ENCODE results near the gene SVOPL.

Gene SVOPL

GRCh38 chr7:138603549-138604318 lies 97.4 kb downstream of the SVOPL start:
- no peak for DNase-seq

- DNase-seq, result no peak
Observed at GRCh38 chr7:138602451-138602850, 98.7 kb downstream of the SVOPL start.

- no peak for DNase-seq
Observed at GRCh38 chr7:138595454-138595853, 105.7 kb downstream of the SVOPL start.

GRCh38 chr7:138590154-138590553 lies 111.0 kb downstream of the SVOPL start:
- DNase-seq, result no peak

- DNase-seq, result no peak
Observed at GRCh38 chr7:138588986-138589385, 112.2 kb downstream of the SVOPL start.

GRCh38 chr7:138587485-138587884 lies 113.7 kb downstream of the SVOPL start:
- no peak for DNase-seq

GRCh38 chr7:138585283-138585993 lies 115.7 kb downstream of the SVOPL start:
- no peak for DNase-seq

GRCh38 chr7:138584696-138585095 lies 116.5 kb downstream of the SVOPL start:
- DNase-seq, result no peak

GRCh38 chr7:138584283-138584682 lies 116.9 kb downstream of the SVOPL start:
- no peak for DNase-seq

- DNase-seq, result no peak
Observed at GRCh38 chr7:138581065-138581464, 120.1 kb downstream of the SVOPL start.

- no peak for DNase-seq
Observed at GRCh38 chr7:138579671-138580070, 121.5 kb downstream of the SVOPL start.

- DNase-seq, result no peak
Observed at GRCh38 chr7:138579136-138579535, 122.0 kb downstream of the SVOPL start.

GRCh38 chr7:138575897-138576428 lies 125.2 kb downstream of the SVOPL start:
- no peak for DNase-seq

GRCh38 chr7:138573741-138574140 lies 127.4 kb downstream of the SVOPL start:
- DNase-seq, result no peak

GRCh38 chr7:138570715-138571114 lies 130.4 kb downstream of the SVOPL start:
- no peak for DNase-seq

- no peak for DNase-seq
Observed at GRCh38 chr7:138569418-138569817, 131.7 kb downstream of the SVOPL start.

- no peak for DNase-seq
Observed at GRCh38 chr7:138568655-138569054, 132.5 kb downstream of the SVOPL start.

- peak; percentile 3 for DNase-seq
Observed at GRCh38 chr7:138565451-138566114, 135.6 kb downstream of the SVOPL start.

GRCh38 chr7:138565071-138565450 lies 136.1 kb downstream of the SVOPL start:
- DNase-seq, result no peak

GRCh38 chr7:138564365-138564764 lies 136.8 kb downstream of the SVOPL start:
- DNase-seq, result no peak

GRCh38 chr7:138563808-138564207 lies 137.4 kb downstream of the SVOPL start:
- DNase-seq, result no peak

- no peak for DNase-seq
Observed at GRCh38 chr7:138559448-138559847, 141.7 kb downstream of the SVOPL start.

- no peak for DNase-seq
Observed at GRCh38 chr7:138556771-138557484, 144.2 kb downstream of the SVOPL start.
